Effector memory CD4-positive, alpha-beta T cell (primary cell): ENCODE measurements around the gene ORC5.
"Not testable (repeated sequence)": the region's sequence is repeated elsewhere in the genome, so short reads cannot be mapped to it uniquely, and the experiment has no call there.

Source experiments
- DNase-seq, 3 donors: peaks; one replicate each; pipeline ENCODE4 v3.0.0-alpha.2; 2020
- H3K27ac ChIP-seq: 2 replicates; pipeline ENCODE4 v1.7.0; 2013; ENCODE audit warnings: mild to moderate bottlenecking, low read length, moderate library complexity; ENCODE audit not compliant: insufficient read depth, poor library complexity, severe bottlenecking
- H3K27me3 ChIP-seq: replicated peaks from 2 replicates; pipeline ENCODE4 v1.7.0; 2013; ENCODE audit warnings: mild to moderate bottlenecking, low read length; ENCODE audit not compliant: insufficient read depth, control insufficient read depth, poor library complexity, severe bottlenecking
- H3K36me3 ChIP-seq: 2 replicates; pipeline ENCODE4 v1.7.0; 2013; ENCODE audit warnings: mild to moderate bottlenecking, low read length, moderate library complexity; ENCODE audit not compliant: control insufficient read depth, insufficient read depth
- H3K4me1 ChIP-seq: 2 replicates; pipeline ENCODE4 v1.7.0; 2013; ENCODE audit warnings: low read length, mild to moderate bottlenecking; ENCODE audit not compliant: control insufficient read depth, insufficient read depth, poor library complexity, severe bottlenecking
- H3K4me3 ChIP-seq: 2 replicates; pipeline ENCODE4 v1.7.0; 2013; ENCODE audit warnings: low read length, low read depth, mild to moderate bottlenecking; ENCODE audit not compliant: insufficient read depth, poor library complexity, severe bottlenecking
- H3K9me3 ChIP-seq: 2 replicates; pipeline ENCODE4 v1.7.0; 2013; ENCODE audit warnings: mild to moderate bottlenecking, low read length, moderate library complexity; ENCODE audit not compliant: control insufficient read depth
- total RNA-seq, 3 donors: gene quantifications; one replicate each; lab custom pipeline; 2026; lab: John Stamatoyannopoulos, UW

The ORC5 gene
- total RNA-seq = 10.3 to 13.0 (median 11.8) reads per million in 3 donors

DNA sequence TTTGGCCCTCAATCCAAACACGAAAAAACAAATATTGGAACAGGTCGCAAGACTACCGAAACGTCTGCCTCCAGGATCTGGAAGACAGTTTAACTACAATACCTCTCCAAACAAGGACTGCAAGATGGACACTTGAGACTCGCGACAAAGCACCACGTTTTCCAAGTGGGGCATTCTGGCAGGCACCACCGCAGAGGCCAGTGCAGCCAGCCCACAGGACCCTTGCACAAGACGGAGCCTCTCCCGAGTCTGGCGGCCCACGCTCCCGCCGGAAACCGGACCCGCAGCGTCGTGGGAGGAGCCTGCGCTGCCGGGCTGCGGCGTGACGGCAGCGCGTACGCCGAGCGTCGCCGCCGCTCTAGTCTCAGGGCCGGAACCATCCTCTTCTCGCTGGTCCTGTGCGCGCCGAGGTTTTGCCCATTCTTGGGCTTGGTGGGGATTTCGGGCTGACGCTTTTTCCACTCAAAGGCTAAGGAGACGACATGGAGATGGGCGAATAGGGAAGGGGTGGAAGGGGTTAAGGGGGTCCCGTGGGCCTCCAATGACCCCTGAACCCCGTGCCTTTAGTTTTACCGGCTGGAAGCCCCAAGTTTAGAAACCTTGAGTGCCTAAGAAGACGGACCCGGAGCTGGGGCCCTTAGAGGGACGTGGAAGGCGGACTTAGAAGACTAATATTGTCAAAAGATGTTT is at the start of gene ORC5:
TSS of gene ORC5 (minus strand) at position 283 of the 690 bp plus-strand sequence. CDS start at position 174, 109 bp downstream.
- H3K36me3 ChIP-seq = peaks cover 2% of the 10 kb centered on the region
- H3K27me3 ChIP-seq = no peaks in the 10 kb centered on the region
- peak within 1 kb of the TSS; percentile 84 for H3K4me3 ChIP-seq
- no peaks in the 10 kb centered on the region for H3K9me3 ChIP-seq
- DNase-seq = peak; percentile 41 to 54 (median 49)
- H3K4me1 ChIP-seq = peaks cover 10% of the 10 kb centered on the region
- H3K27ac ChIP-seq = peak within 1 kb of the TSS; percentile 69

DNA sequence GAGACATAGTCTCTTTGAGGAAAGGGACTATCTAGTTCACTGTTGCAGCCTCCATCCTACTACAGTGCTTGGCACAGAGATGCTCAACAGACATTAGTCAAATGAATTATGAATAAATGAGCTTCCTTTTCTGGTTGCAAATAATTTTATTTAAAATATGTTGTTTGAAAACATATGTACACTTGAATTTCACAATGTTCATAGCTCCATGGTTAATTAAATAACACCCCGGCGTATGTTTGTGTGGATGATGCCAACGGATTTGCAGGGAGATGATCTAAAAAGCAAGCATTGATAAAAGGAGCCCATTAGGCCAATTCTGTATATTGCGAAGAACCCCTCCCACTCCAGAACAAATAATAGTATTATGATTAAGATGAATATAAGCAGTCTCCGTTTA is 47.8 kb upstream of the ORC5 start:
- H3K27me3 ChIP-seq = no peaks in the 10 kb centered on the region
- H3K4me3 ChIP-seq = no peak overlapping the region
- H3K27ac ChIP-seq = no peak overlapping the region
- DNase-seq = no peak
- no peaks in the 10 kb centered on the region for H3K9me3 ChIP-seq
- H3K36me3 ChIP-seq = no peaks in the 10 kb centered on the region
- H3K4me1 ChIP-seq = no peaks in the 10 kb centered on the region

DNA sequence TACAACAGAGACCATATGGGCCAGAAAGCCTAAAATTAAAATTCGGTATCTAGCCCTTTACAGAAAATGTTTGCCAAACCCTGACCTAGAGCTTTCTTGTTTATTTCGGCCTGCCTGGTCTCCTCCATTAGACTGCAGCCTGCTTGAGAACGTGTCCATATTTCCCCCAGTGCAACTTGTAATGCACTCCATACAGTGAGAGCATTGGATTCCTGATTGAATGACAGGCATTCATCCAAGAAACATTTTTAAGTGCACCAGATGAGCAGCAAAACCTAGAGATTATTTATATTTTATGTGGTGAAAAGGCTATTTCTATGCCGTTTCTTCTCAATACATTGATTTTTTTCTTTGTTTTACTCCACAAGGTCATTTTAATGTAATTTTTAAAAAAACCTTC is 47.4 kb upstream of the ORC5 start:
- Histone ChIP-seq H3K27ac (no peak overlapping the region), H3K9me3 (no peaks in the 10 kb centered on the region), H3K4me3 (no peak overlapping the region), H3K27me3 (no peaks in the 10 kb centered on the region), H3K36me3 (no peaks in the 10 kb centered on the region), H3K4me1 (no peaks in the 10 kb centered on the region)
- no peak for DNase-seq

DNA sequence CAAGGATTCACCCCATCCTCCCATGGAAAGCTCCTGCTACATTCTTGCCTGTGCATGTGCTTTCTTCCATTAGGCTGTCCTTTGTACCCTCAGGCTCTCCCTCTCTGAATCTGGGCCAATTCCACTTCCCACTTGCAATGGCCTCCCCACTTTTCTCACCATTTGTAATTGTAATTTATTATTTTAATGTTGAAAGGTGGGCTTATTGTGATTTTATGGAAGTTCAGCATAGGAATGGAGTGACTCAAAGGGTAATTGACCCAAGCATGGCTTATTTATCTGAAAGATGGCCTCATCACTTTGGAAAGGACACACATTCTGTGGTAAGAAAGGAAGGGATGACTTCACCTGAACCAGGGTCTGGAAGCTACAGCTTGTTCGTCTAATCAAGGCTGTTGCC is 46.9 kb upstream of the ORC5 start:
- Histone ChIP-seq H3K9me3 (no peaks in the 10 kb centered on the region), H3K27ac (no peak overlapping the region), H3K4me3 (no peak overlapping the region), H3K36me3 (no peaks in the 10 kb centered on the region), H3K4me1 (no peaks in the 10 kb centered on the region), H3K27me3 (no peaks in the 10 kb centered on the region)
- no peak for DNase-seq

DNA sequence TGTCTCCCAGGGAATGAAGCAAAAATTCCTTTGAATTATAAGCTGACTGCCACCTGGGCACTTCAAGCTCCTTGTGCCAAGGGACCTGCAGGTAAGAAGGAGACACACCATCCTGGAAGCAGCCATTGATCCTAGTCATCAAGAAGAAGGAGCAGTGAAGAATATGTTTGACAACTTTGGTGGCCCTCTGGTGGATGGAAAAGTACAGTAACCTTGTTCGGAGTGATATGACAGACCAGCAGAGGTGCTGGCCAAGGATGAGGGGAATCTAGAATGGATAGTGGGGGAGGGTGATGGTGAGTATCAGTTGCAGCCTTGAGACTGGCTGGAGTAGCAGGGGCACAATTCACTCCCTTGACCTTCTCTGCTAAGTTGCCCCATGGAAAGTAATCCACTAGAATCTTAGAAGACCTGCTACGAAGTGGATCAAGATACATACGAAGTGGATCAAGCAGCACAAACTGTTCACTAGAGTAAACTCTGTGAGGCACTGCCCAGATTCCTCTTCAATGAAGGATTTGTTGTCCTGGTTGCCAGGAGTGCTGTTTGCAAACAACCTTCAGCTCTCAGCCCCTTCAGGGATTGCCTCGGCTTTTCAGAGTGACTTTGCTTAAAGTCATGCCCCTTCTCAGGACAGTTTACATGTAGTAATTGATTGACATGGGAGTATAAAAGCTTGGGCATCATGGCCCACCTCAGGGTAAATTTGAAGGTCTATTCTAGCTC is 44.8 kb upstream of the ORC5 start:
- no peak for DNase-seq
- Histone ChIP-seq H3K9me3 (no peaks in the 10 kb centered on the region), H3K27ac (no peak overlapping the region), H3K27me3 (no peaks in the 10 kb centered on the region), H3K4me3 (no peak overlapping the region), H3K4me1 (no peaks in the 10 kb centered on the region), H3K36me3 (no peaks in the 10 kb centered on the region)

DNA sequence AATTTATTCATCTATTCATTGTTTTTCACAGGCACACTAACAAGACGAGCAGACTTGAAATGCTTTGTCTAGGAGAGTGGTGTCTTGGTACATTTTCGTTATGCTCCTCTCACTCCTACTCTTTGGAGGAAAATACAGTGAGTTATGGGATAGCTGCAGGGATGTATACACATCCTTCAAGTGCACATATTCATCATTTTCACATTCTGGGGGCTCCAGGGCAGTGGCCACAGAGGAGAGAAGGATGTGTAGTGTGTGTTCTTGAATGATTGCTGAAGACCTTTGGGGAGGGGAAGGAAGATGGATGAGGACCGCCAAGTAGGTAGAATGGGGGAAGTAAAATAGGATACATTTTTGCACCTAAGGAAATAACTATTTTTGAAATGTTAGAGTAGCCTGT is 34.8 kb upstream of the ORC5 start:
- Histone ChIP-seq H3K9me3 (no peaks in the 10 kb centered on the region), H3K27me3 (peaks cover 3% of the 10 kb centered on the region), H3K4me3 (no peak overlapping the region), H3K4me1 (no peaks in the 10 kb centered on the region), H3K36me3 (no peaks in the 10 kb centered on the region), H3K27ac (no peak overlapping the region)
- no peak for DNase-seq

DNA sequence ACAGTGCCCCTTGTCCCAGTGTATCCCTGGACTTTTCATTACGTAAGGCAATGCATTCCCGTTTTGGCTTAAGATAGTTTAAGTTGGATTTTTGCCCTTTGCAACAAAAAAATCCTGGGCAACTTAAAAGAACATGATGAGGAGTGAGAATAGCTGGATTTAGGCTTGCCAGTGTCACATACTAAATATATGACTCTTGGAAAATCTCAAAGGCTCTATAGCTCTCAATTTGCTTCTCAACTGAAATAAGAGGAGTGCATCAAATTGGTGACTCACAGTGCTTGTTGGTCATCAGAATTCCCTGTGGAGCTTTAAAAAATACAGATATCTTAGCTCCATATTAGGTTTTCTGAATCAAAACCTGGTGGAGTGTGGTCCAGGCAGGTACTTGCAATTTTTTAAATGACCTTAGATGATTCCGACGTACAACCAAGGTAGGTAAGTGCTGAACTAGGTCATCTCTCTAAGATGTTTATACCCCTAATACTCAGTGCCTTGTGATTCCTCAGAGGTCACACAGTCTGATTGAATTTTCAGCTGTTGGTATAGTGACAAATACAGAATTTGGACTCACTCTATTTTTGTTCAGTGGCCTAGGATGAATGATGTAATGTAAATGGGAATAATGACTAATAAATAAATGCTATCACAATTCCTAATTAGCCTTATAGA is 33.9 kb upstream of the ORC5 start:
- H3K4me3 ChIP-seq = no peak overlapping the region

DNA sequence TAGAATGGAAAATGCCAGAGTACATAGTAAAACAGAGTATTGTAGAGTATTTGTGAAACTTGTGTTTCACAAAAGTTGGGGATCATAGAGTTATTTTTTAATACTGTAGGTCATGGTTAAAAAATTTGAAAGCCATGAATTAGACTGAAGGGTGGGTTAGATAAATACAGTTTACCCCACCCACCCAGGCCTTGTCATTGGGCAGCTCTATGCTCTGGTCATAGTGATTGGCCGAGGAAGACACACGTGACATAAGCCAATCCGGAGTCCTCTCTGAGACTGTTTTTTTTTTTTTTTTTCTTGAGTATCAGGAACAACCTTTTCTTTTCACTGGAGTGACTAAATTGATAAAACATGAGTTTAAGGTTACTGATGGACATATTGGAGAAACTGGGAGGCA is 33.3 kb upstream of the ORC5 start:
- Histone ChIP-seq H3K4me3 (no peak overlapping the region), H3K9me3 (no peaks in the 10 kb centered on the region), H3K27me3 (peaks cover 3% of the 10 kb centered on the region), H3K27ac (no peak overlapping the region), H3K4me1 (no peaks in the 10 kb centered on the region), H3K36me3 (no peaks in the 10 kb centered on the region)
- DNase-seq = no peak

More for the DNA sequence above, 33.9 kb upstream of the ORC5 start:
- H3K9me3 ChIP-seq = no peaks in the 10 kb centered on the region
- H3K27me3 ChIP-seq = peaks cover 3% of the 10 kb centered on the region
- no peak overlapping the region for H3K27ac ChIP-seq
- no peaks in the 10 kb centered on the region for H3K4me1 ChIP-seq
- DNase-seq = no peak
- H3K36me3 ChIP-seq = no peaks in the 10 kb centered on the region

DNA sequence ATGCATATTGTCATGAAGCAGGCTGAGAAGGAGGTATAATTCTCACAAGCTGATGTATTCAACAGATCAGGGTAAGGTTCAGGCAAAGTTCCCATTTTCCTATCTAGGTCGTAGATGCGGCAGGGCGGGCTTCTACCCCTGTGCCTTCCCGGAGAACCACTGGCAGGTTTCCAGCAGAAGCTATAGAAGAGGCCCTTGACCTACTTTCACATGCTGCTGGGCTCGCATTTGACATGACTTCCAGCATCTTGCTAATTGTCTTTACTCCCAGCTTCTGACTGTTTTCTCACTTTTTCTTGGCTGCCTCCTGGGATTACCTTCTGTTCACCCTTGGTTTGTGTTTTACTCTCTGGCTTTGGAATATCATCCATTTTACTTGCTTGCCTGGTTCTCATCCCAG is 32.6 kb upstream of the ORC5 start:
- no peaks in the 10 kb centered on the region for H3K4me1 ChIP-seq
- peaks cover 3% of the 10 kb centered on the region for H3K27me3 ChIP-seq
- H3K4me3 ChIP-seq = no peak overlapping the region
- no peak for DNase-seq
- no peak overlapping the region for H3K27ac ChIP-seq
- no peaks in the 10 kb centered on the region for H3K9me3 ChIP-seq
- H3K36me3 ChIP-seq = no peaks in the 10 kb centered on the region

DNA sequence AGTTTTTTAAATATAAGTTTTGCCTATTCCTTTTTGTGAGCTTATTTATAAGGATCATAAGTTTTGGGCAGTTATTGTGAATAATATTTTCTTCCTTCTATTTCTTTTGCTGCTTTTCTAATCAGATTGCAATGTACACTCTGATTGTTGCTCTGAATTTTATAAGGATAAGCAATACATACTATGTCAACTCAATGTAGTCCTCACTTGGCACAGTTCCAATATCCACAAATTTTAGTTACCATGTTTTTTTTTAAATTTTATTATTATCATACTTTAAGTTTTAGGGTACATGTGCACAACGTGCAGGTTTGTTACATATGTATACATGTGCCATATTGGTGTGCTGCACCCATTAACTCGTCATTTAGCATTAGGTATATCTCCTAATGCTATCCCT is 27.2 kb upstream of the ORC5 start:
- not testable (repeated sequence) for H3K27me3 ChIP-seq, H3K4me3 ChIP-seq, H3K27ac ChIP-seq, DNase-seq, H3K4me1 ChIP-seq, H3K9me3 ChIP-seq, H3K36me3 ChIP-seq
